GM19324 (cell line): ENCODE data around the gene ERGIC2.
A peak's percentile ranks its signal among the peaks of the same experiment; 100 is the strongest.
"Not testable (repeated sequence)": the region's sequence is repeated elsewhere in the genome, so short reads cannot be mapped to it uniquely, and the experiment has no call there.

Experiments
- ATAC-seq: cut with Tn5 transposase; IDR thresholded peaks from one replicate; pipeline ENCODE4 v1.9.1; 2021; ENCODE audit warnings: mild to moderate bottlenecking, moderate library complexity; ENCODE audit not compliant: unreplicated experiment, low FRiP score

The ERGIC2 gene, protein sequence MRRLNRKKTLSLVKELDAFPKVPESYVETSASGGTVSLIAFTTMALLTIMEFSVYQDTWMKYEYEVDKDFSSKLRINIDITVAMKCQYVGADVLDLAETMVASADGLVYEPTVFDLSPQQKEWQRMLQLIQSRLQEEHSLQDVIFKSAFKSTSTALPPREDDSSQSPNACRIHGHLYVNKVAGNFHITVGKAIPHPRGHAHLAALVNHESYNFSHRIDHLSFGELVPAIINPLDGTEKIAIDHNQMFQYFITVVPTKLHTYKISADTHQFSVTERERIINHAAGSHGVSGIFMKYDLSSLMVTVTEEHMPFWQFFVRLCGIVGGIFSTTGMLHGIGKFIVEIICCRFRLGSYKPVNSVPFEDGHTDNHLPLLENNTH

DNA sequence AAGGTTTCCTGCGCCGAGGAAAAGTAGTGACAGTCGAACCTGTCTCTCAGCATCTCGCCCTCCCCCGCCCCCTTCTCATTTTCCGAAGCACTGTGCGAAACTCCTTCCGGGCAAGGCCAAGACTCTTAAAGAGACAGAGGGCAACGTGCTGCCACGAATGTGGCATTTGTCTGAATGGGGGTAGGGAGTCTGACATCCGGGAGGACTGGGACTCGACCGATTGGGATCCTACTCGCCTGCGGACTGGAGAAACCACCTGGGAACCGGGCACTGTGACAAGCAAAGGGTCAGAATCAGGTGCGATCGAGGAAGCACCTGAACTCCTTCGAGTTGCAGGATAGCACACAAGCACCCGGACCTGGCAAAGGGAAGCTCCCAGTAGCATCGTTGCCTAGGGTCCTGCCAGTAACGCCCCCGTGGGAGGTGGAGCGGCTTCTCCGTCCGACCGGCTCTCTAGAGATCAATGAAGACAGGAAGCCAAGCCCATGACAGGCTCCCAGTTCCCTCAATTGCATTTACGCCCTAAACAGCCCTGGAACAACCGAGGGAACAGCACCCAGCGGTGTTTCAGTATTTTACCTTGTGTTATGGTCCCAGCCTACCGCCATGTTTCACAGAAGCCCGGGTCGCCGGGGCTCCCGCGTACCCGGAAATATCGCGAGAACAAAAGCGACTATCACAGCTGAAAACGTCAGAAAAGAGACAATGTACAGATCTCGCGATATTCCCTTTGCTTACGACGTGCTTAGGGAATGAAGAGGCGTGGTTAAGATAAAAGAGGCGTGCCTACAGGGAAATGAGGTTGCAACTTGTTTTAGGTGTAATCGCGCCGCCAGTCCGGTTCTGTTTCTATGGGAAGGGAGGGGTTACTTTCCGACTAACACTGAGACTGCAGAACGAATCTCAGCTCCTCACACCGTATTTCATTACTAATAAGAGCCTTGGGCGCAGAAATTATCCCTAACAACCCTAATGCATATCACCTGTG is at the start of gene ERGIC2:
ERGIC2 (minus strand) TSS at position 637 of the 988 bp plus-strand sequence. CDS start 9,539 bp downstream, outside the sequence.
- peak; percentile 98 for ATAC-seq

DNA sequence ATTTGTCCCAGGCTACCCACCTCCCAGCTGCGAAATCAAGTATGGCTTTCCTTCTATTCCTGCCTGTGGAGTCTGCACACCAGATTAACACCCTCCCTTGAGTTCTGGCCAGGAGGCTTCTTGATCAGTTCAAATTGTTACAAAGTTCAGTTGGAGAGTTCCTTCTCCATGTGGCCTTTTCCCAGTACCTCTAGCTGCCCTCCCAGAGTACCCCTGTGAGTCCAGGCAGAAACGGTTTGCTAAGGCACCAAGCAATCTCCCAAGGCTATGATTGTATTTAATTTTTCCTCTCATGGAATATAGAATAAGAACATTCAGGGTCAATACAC is 49.7 kb upstream of the ERGIC2 start:
- ATAC-seq = no peak

GRCh38 chr12:29429999-29430715 is 49.2 kb upstream of the ERGIC2 start:
- ATAC-seq = no peak

DNA sequence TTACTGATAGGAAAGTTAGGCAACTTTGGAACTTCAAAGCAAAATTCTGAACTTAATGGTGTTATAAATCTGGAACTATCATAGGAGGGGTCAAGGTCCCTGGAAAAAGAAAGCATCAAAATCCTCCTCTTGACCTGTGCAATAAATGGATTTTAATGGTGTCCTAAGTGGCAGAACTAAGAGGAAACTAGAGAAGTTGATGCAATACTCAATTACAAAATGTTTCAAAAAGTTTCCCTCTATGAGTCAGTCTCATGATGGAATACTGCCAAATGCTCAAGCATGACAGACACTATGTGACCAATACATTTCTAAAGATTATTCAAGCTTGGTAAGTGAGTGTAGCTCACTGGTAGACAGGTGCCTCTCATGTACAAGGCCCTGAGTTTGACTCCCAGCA is 47.7 kb upstream of the ERGIC2 start:
- no peak for ATAC-seq

DNA sequence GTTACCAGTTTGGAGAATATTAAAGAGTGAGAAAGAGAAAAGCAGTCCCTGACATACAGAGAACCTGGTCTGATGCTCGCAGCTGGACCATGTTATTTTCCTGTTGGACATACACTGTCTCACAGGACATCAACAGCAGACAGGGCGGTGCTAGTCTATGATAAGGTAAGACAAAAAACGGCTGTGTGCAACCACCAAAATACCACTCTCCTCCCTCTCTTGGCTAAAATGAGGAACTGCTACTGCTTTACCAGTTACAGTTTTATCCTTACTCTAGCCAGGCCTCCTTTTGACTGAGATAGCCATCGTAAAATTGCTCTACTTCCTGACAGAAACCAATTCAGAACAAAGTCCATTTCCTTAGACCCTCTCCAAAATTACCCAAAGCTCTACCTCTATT is 47.0 kb upstream of the ERGIC2 start:
- peak; percentile 98 for ATAC-seq

DNA sequence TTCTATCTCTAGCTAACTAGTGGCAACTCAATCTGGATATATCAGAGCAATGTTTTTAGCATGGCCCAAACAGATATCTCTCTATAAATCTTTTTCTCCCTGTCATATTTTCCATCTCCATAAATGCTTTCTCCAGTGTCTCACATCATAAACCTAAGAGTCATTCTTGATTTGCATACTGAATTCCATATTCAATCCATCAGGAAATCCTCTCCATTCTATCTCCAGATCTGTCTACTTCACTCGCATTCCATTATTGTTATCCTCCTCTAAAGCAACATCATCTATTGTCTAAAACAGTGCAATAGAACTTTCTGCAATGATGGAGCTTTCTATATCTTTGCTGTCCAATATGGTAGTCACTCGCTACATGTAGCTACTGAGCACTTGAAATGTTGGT is 45.5 kb upstream of the ERGIC2 start:
- ATAC-seq = no peak

DNA sequence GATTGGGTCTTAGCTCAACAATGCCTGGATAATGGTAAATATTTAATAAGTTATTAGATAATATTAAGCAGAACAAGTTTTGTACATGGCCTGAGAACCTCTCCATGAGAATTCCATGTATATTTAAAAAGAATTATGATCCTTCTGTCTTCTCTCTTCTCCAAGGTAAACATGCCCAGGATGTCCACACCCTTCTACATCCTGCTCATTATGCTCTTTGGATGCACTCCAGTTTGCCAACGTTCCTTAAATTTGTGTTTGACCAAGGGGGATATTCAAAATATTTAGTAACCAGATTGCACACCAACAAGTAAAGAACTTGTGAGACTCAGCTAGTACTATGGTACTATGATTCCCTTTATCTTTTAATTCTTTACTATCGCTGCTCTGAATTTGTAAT is 44.8 kb upstream of the ERGIC2 start:
- no peak for ATAC-seq

GRCh38 chr12:29416748-29417147 is 35.8 kb upstream of the ERGIC2 start:
- no peak for ATAC-seq

DNA sequence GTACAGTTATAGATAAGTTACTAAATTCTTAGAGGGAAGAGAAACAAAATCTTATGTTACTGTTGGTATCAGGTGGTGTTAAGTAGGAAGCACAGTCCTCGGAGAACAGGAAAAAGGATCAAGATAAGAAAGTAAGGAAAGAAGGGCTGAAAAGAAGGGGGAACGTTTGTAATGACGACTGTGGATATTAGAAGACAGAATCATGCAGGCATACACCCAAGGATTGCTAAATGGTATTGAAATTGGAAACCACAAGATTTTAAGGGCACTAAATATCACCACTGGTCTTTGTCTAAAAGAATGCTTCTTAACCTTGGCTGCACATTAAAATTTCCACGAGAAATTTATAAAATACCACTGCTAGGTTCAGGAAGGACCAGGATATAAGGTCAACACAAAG is 34.1 kb upstream of the ERGIC2 start:
- ATAC-seq = no peak

DNA sequence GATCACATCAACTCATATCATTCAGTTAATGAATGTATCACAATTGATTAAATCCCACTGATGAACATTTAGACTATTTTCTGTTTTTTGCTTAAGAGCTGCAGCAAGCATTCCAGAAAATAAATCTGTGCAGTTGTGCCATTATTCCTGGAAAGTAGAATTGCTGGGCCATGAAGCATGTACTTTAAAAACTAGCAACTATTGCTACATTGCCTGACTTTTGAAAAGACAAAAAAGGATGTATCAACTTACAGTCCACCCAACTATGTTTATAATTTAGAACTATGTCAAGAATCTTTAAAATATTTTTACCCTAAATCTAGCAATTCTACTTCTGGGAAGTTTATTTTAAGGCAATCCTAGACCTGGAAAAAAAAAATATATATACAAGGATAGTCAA is 33.4 kb upstream of the ERGIC2 start:
- ATAC-seq = no peak

GRCh38 chr12:29405561-29405960 is 24.6 kb upstream of the ERGIC2 start:
- ATAC-seq = no peak

GRCh38 chr12:29403991-29404390 is 23.0 kb upstream of the ERGIC2 start:
- no peak for ATAC-seq

DNA sequence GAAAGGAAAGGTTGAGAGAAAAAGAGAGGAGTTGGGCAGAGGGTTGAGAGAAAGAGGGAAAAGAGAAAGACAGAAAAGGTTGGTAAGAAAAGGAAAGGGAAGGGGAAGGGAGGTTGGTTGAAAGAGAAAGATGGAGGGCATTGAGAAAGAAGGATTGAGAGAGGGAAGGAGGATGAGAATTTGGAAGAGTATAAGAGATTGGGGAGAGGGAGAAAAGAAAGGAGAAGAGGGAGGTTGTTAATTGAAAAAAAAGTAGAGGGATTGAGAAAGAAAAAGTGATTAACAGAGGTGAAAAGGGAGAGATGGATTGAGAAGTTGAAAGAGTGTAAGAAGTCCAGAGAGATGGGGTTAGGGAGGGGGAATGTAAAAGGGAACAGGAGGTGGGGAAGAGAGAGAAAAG is 21.5 kb upstream of the ERGIC2 start:
- no peak for ATAC-seq

GRCh38 chr12:29398495-29398894 is 17.5 kb upstream of the ERGIC2 start:
- no peak for ATAC-seq

DNA sequence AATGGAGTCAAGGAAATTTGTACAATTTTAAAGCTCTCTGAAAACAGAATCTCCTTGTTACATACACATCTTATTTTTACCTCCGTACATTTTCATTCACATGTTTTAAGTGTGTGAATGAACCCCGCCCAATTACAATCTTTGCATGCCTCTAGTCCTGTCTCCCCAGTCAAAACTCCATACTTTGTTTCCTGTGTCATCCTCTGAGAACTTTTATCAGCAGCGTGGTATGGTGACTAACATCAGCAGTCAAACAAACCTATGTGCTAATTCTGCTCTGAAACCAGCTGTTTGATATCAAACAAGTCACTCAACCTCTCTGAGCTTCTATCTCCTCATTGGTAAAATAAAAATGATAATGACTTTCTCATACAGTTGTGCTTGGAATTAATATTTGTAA is 15.8 kb upstream of the ERGIC2 start:
- ATAC-seq = no peak

- ATAC-seq = no peak
These were observed 14.4 kb upstream of the ERGIC2 start for GRCh38 chr12:29395356-29395755.

GRCh38 chr12:29390419-29390818 is 9.4 kb upstream of the ERGIC2 start:
- ATAC-seq = not testable (repeated sequence)

- no peak for ATAC-seq
These were observed 8.4 kb upstream of the ERGIC2 start for GRCh38 chr12:29389295-29389919.

DNA sequence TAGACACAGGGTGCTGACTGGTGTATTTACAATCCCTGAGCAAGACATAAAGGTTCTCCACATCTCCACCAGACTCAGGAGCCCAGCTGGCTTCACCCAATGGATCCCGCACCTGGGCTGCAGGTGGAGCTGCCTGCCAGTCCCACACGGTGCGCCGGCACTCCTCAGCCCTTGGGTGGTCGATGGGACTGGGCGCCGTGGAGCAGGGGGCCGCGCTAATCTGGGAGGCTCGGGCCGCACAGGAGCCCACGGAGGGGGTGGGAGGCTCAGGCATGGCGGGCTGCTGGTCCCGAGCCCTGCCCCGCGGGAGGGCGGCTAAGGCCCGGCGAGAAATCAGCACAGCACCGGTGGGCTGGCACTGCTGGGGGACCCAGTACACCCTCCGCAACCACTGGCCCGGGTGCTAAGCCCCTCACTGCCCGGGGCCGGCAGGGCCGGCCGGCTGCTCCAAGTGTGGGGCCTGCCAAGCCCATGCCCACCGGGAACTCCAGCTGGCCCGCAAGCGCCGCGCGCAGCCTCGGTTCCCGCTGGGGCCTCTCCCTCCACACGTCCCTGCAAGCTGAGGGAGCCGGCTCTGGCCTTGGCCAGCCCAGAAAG is 5.2 kb upstream of the ERGIC2 start:
- not testable (repeated sequence) for ATAC-seq

DNA sequence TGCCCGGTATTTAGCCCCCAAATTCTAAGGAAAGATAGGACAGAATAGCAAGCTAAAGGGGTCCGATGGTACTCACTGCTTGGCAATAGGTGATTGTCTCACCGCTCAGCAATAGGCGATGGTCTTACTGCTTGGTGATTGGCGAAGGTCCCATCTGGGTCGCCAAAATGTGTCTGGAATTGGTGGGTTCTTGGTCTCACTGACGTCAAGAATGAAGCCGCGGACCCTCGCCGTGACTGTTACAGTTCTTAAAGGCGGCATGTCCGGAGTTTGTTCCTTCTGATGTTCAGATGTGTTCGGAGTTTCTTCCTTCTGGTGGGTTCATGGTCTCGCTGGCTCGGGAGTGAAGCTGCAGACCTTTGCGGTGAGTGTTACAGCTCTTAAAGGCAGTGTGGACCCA is 4.2 kb upstream of the ERGIC2 start:
- not testable (repeated sequence) for ATAC-seq
